Stimulated activated CD4-positive, alpha-beta T cell treated with anti-CD3 and anti-CD28 coated beads, Interleukin-15, amount 100 ng/mL, for 48 hours (primary cell): Measurements from ENCODE around the gene USP16.
"Not testable (repeated sequence)": the region's sequence is repeated elsewhere in the genome, so short reads cannot be mapped to it uniquely, and the experiment has no call there.

Experiments used
- DNase-seq, 2 donors: peaks; one replicate each; pipeline ENCODE4 v3.0.0-alpha.2; 2020; ENCODE audit warnings: low read depth in 2 of 2

The USP16 gene

GRCh38 chr21:29024474-29025327, at the start of gene USP16:
Gene USP16 (plus strand): TSS chr21:29024668. CDS start chr21:29027914, 3,246 bp downstream.
- peak; percentile 89 to 90 for DNase-seq

- DNase-seq: no peak
Measured at GRCh38 chr21:28975397-28975796, 49.1 kb upstream of the USP16 start.

- no peak for DNase-seq
Measured at GRCh38 chr21:28979092-28979491, 45.4 kb upstream of the USP16 start.

GRCh38 chr21:28982637-28983036, 41.8 kb upstream of the USP16 start:
- DNase-seq: no peak

GRCh38 chr21:28986677-28987076, 37.8 kb upstream of the USP16 start:
- no peak for DNase-seq

- DNase-seq: peak; percentile 35 to 39
Measured at GRCh38 chr21:28988146-28988545, 36.3 kb upstream of the USP16 start.

- no peak for DNase-seq
Measured at GRCh38 chr21:28991861-28992525, 32.5 kb upstream of the USP16 start.

- peak; percentile 99 to 100 for DNase-seq
Measured at GRCh38 chr21:28992526-28993292, 31.8 kb upstream of the USP16 start, which contains the start of gene LTN1. Gene LTN1 (minus strand): TSS chr21:28992877. CDS start chr21:28992805, 72 bp downstream.

GRCh38 chr21:28993293-28993629, 31.2 kb upstream of the USP16 start:
- no peak for DNase-seq

- DNase-seq: peak; percentile 90 to 91
Measured at GRCh38 chr21:29002442-29003144, 21.9 kb upstream of the USP16 start.

GRCh38 chr21:29005696-29006095, 18.8 kb upstream of the USP16 start:
- DNase-seq: no peak

- no peak for DNase-seq
Measured at GRCh38 chr21:29007135-29007534, 17.3 kb upstream of the USP16 start.

- DNase-seq: no peak
Measured at GRCh38 chr21:29007810-29008209, 16.7 kb upstream of the USP16 start.

- no peak for DNase-seq
Measured at GRCh38 chr21:29008367-29008766, 16.1 kb upstream of the USP16 start.

GRCh38 chr21:29011236-29011635, 13.2 kb upstream of the USP16 start:
- not testable (repeated sequence) for DNase-seq

- DNase-seq: no peak
Measured at GRCh38 chr21:29017639-29018237, 6.7 kb upstream of the USP16 start.

- DNase-seq: no peak
Measured at GRCh38 chr21:29018540-29018939, 5.9 kb upstream of the USP16 start.

GRCh38 chr21:29022166-29022565, 2.3 kb upstream of the USP16 start:
- DNase-seq: no peak

GRCh38 chr21:29025328-29025713, 853 bp downstream of the USP16 start:
- no peak for DNase-seq

GRCh38 chr21:29029524-29029923, 5.1 kb downstream of the USP16 start:
- no peak for DNase-seq

GRCh38 chr21:29030909-29031308, 6.4 kb downstream of the USP16 start:
- DNase-seq: no peak
